T1000 (cell line): ENCODE measurements around the gene DRAXIN.

Experiments
- DNase-seq: peaks from one replicate; lab custom pipeline; 2025; ENCODE audit warnings: mixed read lengths; lab: John Stamatoyannopoulos, UW

DRAXIN gene

GRCh38 chr1:11736746-11737639 lies 45.5 kb downstream of the DRAXIN start:
- no peak for DNase-seq

DNA sequence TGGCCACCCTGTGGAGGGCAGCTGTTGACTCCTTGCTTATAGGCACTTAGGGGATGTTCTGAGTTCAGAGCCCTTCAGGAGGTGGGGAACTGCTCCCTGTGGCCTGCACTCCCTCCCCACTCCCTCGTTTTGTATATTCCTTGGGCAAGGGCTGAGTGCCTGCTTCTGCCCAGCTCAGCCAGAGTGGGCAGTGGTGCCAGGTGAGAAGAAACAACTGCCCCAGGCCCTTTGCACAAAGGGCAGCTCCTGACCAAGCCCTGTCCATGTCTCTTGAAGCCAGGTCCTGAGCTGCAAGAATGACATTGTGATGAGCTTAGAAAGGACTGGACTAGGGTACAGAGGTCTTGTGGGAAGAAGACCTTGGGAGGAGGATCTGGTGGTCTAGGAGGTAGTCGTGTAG lies 46.6 kb downstream of the DRAXIN start:
- no peak for DNase-seq

GRCh38 chr1:11738783-11739182 lies 47.3 kb downstream of the DRAXIN start:
- DNase-seq: no peak

GRCh38 chr1:11740258-11741192 lies 49.0 kb downstream of the DRAXIN start:
- DNase-seq: no peak

DNA sequence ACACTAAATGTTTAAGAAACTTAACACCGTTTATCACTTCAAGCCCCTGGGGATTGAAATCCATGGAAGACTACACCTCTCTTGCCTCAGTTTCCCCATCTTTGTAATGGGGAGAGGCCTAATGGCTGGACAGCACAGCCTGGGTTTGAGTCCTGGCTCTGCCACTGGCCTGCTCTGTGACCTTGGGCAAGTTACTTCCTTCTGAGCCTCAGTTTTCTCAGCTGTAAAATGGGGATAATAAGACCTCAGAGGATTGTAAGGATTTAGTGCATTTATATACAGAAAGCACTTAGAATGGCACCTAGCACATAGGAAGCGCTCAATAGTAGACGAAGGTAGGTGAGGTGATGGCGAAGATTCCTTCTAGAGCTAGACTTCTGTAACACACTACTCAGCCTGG lies 50.0 kb downstream of the DRAXIN start:
- no peak for DNase-seq

- no peak for DNase-seq
These were observed 50.5 kb downstream of the DRAXIN start for GRCh38 chr1:11741919-11742558.

GRCh38 chr1:11744287-11744686 lies 52.8 kb downstream of the DRAXIN start:
- DNase-seq: no peak

GRCh38 chr1:11746092-11746491 lies 54.6 kb downstream of the DRAXIN start:
- DNase-seq: no peak

- DNase-seq: no peak
These were observed 55.4 kb downstream of the DRAXIN start for GRCh38 chr1:11746795-11747487.

DNA sequence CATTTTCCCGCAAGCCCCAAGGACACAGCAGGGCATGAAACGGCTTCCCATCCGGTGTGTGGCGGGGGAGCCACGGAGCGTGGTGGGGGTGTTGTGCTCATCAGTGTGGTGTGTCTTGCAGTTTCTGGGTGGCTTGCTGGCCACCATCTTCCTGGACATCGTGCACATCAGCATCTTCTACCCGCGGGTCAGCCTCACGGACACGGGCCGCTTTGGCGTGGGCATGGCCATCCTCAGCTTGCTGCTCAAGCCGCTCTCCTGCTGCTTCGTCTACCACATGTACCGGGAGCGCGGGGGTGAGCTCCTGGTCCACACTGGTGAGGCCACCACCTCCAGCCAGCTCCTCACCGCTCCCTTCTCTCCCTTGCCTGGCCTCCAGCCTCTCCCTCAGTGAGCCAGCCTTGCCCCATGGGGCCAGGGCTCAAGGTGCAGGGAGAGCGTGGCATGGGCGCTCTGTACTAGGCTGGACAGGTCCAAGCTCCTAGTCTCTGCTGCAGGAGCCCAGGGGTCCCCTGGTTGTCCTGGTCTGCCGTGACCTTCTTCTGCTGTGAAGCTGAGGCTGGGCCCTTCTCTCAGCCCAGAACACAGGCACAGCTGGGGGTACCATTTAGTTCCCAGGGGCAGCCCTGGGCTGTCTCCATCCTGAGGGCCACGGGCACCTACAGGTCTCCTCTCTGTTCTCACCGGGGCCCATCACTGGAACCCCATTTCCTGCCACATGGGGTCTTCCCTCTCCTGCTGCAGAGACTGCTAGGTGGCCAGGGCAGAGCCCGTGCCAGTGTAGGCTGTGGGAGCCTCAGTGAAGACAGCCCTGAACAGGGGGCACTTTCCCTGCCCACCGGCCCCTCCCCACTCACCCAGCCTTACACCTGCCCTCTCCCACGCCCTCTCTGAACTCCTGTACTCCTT lies 57.0 kb downstream of the DRAXIN start:
- DNase-seq: no peak

DNA sequence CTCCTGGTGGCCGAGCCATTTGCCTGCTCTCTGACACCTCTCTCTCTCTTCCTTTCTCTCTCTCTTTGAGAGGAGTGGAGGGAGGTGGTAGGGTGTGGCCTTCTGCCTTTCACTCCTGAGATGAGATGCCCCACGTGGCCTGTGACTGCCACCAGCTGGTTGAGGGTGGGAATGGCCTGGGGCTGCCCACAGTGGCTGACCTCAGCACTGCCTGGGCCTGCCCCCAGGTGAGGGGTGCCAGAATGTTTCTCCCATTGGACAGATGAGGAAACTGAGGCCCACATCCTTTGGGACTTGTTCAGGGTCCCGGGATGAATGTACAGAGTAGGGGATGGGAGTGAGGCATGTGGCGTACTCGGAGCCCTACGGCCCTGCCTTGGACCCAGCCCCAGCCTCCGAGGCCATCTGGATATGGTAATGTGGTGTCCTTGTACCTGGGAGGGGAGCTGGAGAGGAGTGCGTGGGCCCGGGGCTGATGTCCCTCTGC lies 57.7 kb downstream of the DRAXIN start:
- DNase-seq: no peak

GRCh38 chr1:11749996-11750395 lies 58.5 kb downstream of the DRAXIN start:
- DNase-seq: no peak

- DNase-seq: no peak
These were observed 59.6 kb downstream of the DRAXIN start for GRCh38 chr1:11751087-11751486.

DNA sequence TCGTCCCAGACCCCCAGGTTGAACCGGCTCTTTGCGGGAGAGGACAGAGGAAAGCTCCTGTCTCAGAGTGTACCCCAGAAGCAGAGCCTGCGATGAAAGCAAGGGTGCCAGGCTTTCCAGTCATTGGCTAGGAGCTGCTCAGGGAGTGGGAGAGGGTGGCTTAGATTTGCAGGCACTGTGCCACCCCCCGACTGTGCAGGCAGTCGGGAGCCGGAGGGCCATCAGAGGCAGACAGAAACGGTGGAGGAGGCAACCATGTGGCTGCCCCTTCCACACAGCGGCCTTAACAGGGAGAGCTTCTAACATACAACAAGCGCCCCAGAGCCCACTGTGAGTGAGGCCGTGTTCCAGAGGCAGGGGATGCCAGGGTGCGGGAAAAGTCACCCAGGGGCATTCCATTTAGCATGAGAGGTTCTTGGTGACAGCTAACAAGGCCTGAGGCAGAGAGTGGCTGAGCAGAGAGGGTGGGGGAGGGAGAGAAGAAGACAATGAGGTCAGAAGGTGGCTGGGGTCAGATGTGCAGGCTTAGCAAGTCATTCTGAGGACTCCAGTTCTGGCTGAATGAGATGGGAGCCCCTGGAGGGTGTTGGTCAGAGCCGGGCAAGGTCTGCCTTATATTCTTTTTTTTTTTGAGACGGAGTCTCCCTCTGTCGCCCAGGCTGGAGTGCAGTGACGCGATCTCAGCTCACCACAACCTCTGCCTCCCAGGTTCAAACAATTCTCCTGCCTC lies 61.0 kb downstream of the DRAXIN start:
- DNase-seq: no peak

GRCh38 chr1:11753555-11754208 lies 62.2 kb downstream of the DRAXIN start:
- DNase-seq: no peak

DNA sequence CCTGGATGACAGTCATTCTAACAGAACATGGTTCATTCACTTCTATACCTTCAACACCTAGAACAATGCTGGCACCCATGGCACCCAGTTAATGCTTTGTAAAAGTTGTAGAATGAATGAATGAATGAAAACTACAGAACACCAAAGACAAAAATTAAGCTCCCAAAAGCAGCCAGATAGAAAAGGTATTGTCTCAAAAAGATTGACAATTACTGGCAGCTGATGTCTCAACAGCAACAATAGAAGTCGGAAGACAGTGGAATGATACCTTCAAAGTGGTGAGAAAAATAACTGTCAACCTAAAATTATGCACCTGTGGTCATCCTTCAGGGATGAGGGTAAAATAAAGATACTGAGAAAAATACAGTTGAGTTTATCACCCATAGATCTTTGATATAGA lies 65.5 kb downstream of the DRAXIN start:
- no peak for DNase-seq

DNA sequence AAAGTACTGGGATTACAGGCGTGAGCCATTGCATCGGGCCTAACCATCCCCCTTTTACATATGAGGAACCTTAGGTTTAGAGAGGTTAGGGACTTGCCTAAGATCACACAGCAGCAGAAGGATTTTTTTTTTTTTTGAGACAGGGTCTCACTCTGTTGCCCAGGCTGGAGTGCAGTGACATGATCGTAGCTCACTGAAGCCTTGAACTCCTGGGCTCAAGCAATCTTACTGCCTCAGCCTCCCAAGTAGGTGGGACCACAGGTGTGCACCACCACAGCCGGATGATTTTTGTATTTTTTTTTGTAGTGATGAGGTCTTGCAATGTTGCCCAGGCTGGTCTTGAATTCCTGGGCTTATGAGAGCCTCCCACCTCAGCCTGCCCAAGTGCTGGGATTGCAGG lies 68.3 kb downstream of the DRAXIN start:
- no peak for DNase-seq

- no peak for DNase-seq
These were observed 69.8 kb downstream of the DRAXIN start for GRCh38 chr1:11761285-11761684.

- DNase-seq: no peak
These were observed 70.5 kb downstream of the DRAXIN start, which contains the start of gene C1orf167 for GRCh38 chr1:11761988-11762406. Gene C1orf167, plus strand, starts transcription at chr1:11762193. Its CDS starts 2,208 bp downstream, at chr1:11764401.
